Motor neuron (in vitro differentiated cells): ENCODE data around the gene NCOA5. TPM values are rescaled to one million over a fixed set of nuclear protein-coding genes. Genes with fewer than 3 reads are reported as not detected.

ENCODE experiments used
- ATAC-seq, 8 experiments: fragments of 200-7000 bp; cut with Tn5 transposase; replicated peaks in 6 of 8; 2 replicates each; pipeline ENCODE4 v1.8.0; 2021; ENCODE audit warnings: mild to moderate bottlenecking in 8 of 8, moderate library complexity in 8 of 8
- H3K27ac ChIP-seq, 2 donors: fragments of 250-450 bp; sonication (Bioruptor Pico); 2 replicates each; pipeline ENCODE4 v1.9.0; 2021; ENCODE audit warnings: antibody characterized with exemption in 2 of 2, mild to moderate bottlenecking in 2 of 2, moderate library complexity in 1 of 2
- H3K4me1 ChIP-seq, 2 donors: fragments of 250-450 bp; sonication (Bioruptor Pico); replicated peaks in 1 of 2; 2 replicates each; pipeline ENCODE4 v1.6.1; 2021; ENCODE audit warnings: antibody characterized with exemption in 2 of 2, mild to moderate bottlenecking in 2 of 2, moderate library complexity in 1 of 2
- H3K4me3 ChIP-seq, 5 donors: fragments of 250-450 bp; sonication (Bioruptor Pico); 2 replicates each; pipeline ENCODE4 v1.9.0; 2021; ENCODE audit warnings: antibody characterized with exemption in 5 of 5, mild to moderate bottlenecking in 5 of 5, moderate library complexity in 4 of 5
- WGBS, 10 experiments: fragments of 450-650 bp; shearing (Covaris generic); methylation state at CpG; one replicate each; pipeline ENCODE4 v1.0.0; 2022; 5-methylcytosine and 5-hydroxymethylcytosine counted together
- in situ Hi-C, 9 experiments: fragments of 400-800 bp; cut with MboI; loops; one replicate each; pipeline ENCODE4 v1.15.0; 2021; ENCODE audit warnings: low sequenced_read_pairs in 9 of 9, low pct_unique_long_range_greater_than_20kb in 2 of 9; ENCODE audit not compliant: unreplicated experiment in 9 of 9
- total RNA-seq, 8 experiments: library from RNA; unstranded; fragments of 300-600 nt; gene quantifications; 2 replicates each; pipeline versions ENCODE4 v1.2.3 to v1.2.4, GENCODE V29; 2022

NCOA5 gene
- 10 to 100 TPM; 11.9 to 44.1 (median 18.3) TPM for total RNA-seq

DNA sequence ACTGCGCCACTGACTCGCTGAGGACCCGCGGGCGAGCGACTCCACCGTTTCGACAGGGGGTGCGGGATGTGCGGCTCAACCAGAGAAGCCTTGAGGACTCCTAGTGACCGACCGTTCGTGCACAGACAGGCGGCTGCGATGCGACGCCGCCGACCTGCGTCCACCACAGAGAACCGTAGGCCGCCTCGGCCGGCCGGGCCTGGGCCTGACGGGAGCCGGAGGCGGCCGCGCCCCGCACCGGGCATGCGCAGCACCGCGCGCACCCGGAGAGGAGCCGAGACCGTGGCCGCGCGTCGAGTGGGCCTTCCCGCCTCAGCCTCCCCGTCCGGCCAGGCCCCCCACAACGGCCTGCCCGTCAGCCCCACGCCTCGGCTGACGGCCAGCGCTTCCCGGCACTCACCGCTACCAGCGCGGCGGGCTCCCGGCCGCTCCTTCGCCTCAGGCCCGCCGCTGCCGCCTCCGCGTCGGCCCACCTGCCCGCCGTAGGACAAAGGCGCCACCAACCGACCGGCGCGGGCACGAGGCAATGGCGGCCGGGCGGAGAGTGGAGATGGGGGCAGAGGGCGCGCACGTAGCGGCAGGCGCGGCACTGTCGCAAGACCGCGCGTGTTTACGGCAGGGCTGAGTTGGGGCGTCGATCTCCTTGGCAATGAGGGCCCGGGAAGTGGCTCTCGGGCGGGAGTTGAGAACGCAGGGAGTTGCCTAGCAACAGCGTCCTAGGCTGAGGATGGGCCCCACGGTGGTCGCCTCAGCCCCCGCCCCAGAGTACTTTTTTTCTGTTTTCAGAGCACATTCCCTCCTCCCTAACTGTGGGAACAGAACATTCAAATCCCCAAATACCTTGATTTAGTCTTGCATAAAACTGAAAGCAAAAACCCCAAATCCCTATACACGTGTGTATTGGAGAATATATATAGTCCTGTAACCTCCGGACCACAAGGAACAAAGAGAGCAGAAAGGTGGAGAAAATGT is at the start of gene NCOA5:
NCOA5 (minus strand) TSS at position 546 of the 972 bp plus-strand sequence. CDS start 10,538 bp downstream, outside the sequence.
- 0 to 3% (median 1%) methylated on average over 1 to 23 of the region's 100 CpGs; no CpG with 5 or more reads in 4 of the 10 experiments for WGBS, 10 experiments
- in situ Hi-C loops = no loop called here
- ATAC-seq = peak; percentile 88 to 91 (median 88)

DNA sequence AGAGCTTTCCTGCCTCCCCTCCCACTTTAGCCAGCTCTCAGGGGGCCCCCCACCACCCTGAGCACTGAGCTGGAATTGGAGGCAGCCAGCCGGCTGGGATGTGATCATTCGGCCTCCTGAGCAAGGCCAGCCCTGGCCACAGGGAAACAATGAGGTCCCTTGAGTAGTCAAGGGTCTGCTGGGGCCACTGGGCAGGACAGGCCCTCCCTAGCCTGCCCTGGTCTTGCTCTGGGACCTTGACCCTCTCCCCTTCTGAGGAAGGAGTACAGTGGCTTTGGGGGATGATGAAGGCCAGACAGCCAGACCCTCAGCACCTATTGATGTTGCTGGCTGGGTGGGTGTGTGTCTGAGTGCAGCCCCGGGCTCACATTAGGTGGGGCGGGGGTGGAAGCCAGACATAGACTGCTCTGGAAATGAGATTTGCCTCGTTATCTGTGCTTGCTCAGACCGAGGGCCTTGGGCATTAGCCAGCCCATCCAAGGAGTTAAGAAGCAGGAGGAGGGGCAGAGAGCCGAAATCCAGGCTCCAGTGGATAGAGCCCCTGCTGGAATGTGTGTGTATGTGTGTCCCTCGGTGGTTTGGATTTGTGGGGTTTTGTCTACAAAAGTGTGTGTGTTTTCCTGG is 49.6 kb upstream of the NCOA5 start:
- Histone ChIP-seq H3K4me1 (peaks cover 45 to 56% of the 10 kb centered on the region in 2 donors), H3K27ac (no peak overlapping the region), H3K4me3 (no peak overlapping the region)
- in situ Hi-C loops = loop anchor here in 7 of 9 experiments (10.0 to 25.0 kb wide), 5 partner anchors 173 to 548 kb away; partner anchors contain the start of genes CDH22 (in 4 of the 7) and TP53RK (in 1 of the 7)
- WGBS, 10 experiments = 20 to 80% (median 40%) methylated on average over 1 to 2 of the region's 8 CpGs; no CpG with 5 or more reads in 5 of the 10 experiments
- ATAC-seq = peak in 2 of 8 experiments; percentile 3 to 48

More for the DNA sequence above, at the start of gene NCOA5:
- Histone ChIP-seq H3K4me1 (peaks cover 12 to 18% of the 10 kb centered on the region in 2 donors), H3K27ac (peak within 1 kb of the TSS; percentile 98 to 99), H3K4me3 (peak within 1 kb of the TSS; percentile 53 to 88 (median 63))

- in situ Hi-C loops = loop anchor here in 7 of 9 experiments (10.0 to 25.0 kb wide), 5 partner anchors 174 to 549 kb away; partner anchors contain the start of genes CDH22 (in 4 of the 7) and TP53RK (in 1 of the 7)
- H3K4me1 ChIP-seq = peaks cover 45 to 56% of the 10 kb centered on the region in 2 donors
- WGBS, 10 experiments = 43 to 100% (median 88%) methylated on average over 1 to 5 of the region's 5 CpGs; no CpG with 5 or more reads in 4 of the 10 experiments
Observed at GRCh38 chr20:46137816-46138215, 48.1 kb upstream of the NCOA5 start.

GRCh38 chr20:46135856-46136633 is 46.3 kb upstream of the NCOA5 start:
- H3K4me3 ChIP-seq = no peak overlapping the region
- ATAC-seq = peak; percentile 6 to 81 (median 70)
- 11 to 30% (median 20%) methylated on average over 2 to 3 of the region's 12 CpGs; no CpG with 5 or more reads in 7 of the 10 experiments for WGBS, 10 experiments
- peaks cover 32 to 45% of the 10 kb centered on the region in 2 donors for H3K4me1 ChIP-seq
- no peak overlapping the region for H3K27ac ChIP-seq
- in situ Hi-C loops = loop anchor here in 7 of 9 experiments (10.0 to 25.0 kb wide), 5 partner anchors 176 to 551 kb away; partner anchors contain the start of genes CDH22 (in 4 of the 7) and TP53RK (in 1 of the 7)

More at GRCh38 chr20:46137816-46138215, 48.1 kb upstream of the NCOA5 start:
- H3K4me3 ChIP-seq = no peak overlapping the region
- H3K27ac ChIP-seq = no peak overlapping the region
- peak in 2 of 8 experiments; percentile 9 to 11 for ATAC-seq

GRCh38 chr20:46134716-46135115 is 45.0 kb upstream of the NCOA5 start:
- in situ Hi-C loops = loop anchor here in 7 of 9 experiments (10.0 to 25.0 kb wide), 5 partner anchors 178 to 553 kb away; partner anchors contain the start of genes CDH22 (in 4 of the 7) and TP53RK (in 1 of the 7)
- 65 to 95% (median 80%) methylated on average over 1 to 5 of the region's 7 CpGs; no CpG with 5 or more reads in 3 of the 10 experiments for WGBS, 10 experiments
- peak in 2 of 8 experiments; percentile 11 to 19 for ATAC-seq
- Histone ChIP-seq H3K27ac (no peak overlapping the region), H3K4me3 (no peak overlapping the region), H3K4me1 (peaks cover 34 to 46% of the 10 kb centered on the region in 2 donors)

DNA sequence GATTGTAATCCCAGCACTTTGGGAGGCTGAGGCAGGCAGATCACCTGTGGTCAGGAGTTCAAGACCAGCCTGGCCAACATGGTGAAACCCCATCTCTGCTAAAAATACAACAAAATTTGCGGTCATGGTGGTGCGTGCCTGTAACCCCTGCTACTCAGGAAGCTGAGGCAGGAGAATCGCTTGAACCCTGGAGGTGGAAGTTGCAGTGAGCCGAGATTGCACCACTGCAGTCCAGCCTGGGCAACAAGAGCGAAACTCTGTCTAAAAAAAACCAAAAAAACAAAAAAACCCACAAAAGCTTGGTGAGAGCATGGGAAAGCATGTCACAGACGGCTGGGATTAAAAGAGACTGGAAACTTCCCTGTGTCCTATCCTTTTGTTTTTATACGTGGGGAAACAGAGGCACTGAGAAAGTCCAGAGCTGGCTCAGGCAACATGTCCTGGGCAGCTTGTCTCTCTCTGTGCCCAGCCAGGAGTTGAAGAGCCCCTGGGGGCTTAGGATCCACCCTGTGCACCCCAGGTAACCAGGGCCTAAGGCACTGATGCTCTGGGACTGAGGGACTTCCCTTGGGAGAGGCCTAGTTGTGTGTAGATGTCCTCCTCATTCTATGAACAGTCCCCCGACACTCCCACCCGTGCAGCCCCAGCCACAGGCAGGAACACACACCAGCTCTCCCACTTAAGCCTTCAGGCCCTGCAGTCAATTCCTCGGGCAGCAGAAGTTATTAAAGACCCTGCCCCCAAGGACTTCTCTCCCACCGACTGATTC is 44.3 kb upstream of the NCOA5 start:
- peaks cover 30 to 43% of the 10 kb centered on the region in 2 donors for H3K4me1 ChIP-seq
- no peak for ATAC-seq
- WGBS, 10 experiments = 62 to 100% (median 80%) methylated on average over 1 to 6 of the region's 11 CpGs; no CpG with 5 or more reads in 1 of the 10 experiments
- no peak overlapping the region for H3K4me3 ChIP-seq
- H3K27ac ChIP-seq = no peak overlapping the region
- in situ Hi-C loops = loop anchor here in 7 of 9 experiments (10.0 to 25.0 kb wide), 5 partner anchors 178 to 553 kb away; partner anchors contain the start of genes CDH22 (in 4 of the 7) and TP53RK (in 1 of the 7)

GRCh38 chr20:46132705-46133120 is 43.0 kb upstream of the NCOA5 start:
- H3K27ac ChIP-seq = no peak overlapping the region
- 0 to 100% (median 14%) methylated on average over 1 to 6 of the region's 17 CpGs; no CpG with 5 or more reads in 3 of the 10 experiments for WGBS, 10 experiments
- H3K4me3 ChIP-seq = no peak overlapping the region
- in situ Hi-C loops = loop anchor here in 7 of 9 experiments (10.0 to 25.0 kb wide), 5 partner anchors 180 to 555 kb away; partner anchors contain the start of genes CDH22 (in 4 of the 7) and TP53RK (in 1 of the 7)
- peak; percentile 77 to 87 (median 81) for ATAC-seq
- peaks cover 20 to 33% of the 10 kb centered on the region in 2 donors for H3K4me1 ChIP-seq

DNA sequence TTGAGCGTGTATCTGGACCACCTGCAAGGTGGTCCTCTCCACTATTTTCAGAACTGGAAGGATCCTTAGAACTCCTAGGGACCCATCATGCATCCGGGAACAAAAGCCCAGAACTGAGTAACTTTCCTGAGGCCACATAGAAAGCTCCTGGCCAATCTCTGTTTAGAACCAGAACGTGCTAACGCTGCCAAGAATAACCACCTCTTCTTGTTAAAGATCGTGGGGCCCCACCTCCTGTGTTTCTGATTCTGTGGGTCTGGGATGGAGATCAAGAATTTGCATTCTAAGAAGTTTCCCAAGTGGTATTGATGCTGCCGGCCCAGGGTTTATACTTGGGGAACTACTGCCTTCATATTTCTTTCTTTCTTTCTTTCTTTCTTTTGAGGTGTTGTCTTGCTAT is 41.6 kb upstream of the NCOA5 start:
- Histone ChIP-seq H3K4me1 (peaks cover 18 to 20% of the 10 kb centered on the region in 2 donors), H3K27ac (no peak overlapping the region), H3K4me3 (no peak overlapping the region)
- in situ Hi-C loops = loop anchor here in 7 of 9 experiments (10.0 to 25.0 kb wide), 5 partner anchors 181 to 556 kb away; partner anchors contain the start of genes CDH22 (in 4 of the 7) and TP53RK (in 1 of the 7)
- 12 to 80% (median 71%) methylated on average over 1 to 4 of the region's 6 CpGs; no CpG with 5 or more reads in 3 of the 10 experiments for WGBS, 10 experiments
- ATAC-seq = no peak

DNA sequence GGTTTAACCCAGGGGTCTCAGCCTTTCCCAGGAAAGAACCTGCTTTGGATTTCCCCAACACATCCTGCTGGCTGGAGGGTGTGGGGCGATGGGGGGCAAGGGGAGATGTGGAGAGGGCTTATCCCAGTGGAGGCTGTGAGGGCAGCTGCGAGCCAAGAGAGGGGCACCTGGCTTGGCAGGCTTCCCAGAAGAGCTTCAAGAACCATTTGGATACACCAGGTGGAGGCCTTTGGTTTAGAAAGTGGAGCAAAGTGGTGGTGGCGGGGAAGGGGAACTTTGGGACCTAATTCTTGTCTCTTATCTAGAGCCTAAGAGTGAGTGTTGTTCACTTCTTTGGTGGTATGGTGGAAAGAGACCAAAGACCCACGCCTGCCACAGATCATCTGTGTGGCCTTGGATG is 40.8 kb upstream of the NCOA5 start:
- ATAC-seq = no peak
- Histone ChIP-seq H3K4me1 (peaks cover 15% of the 10 kb centered on the region in 2 donors), H3K27ac (no peak overlapping the region), H3K4me3 (no peak overlapping the region)
- 80 to 100% (median 86%) methylated on average over 1 to 2 of the region's 4 CpGs; no CpG with 5 or more reads in 7 of the 10 experiments for WGBS, 10 experiments
- in situ Hi-C loops = loop anchor here in 7 of 9 experiments (10.0 to 25.0 kb wide), 5 partner anchors 182 to 557 kb away; partner anchors contain the start of genes CDH22 (in 4 of the 7) and TP53RK (in 1 of the 7)

DNA sequence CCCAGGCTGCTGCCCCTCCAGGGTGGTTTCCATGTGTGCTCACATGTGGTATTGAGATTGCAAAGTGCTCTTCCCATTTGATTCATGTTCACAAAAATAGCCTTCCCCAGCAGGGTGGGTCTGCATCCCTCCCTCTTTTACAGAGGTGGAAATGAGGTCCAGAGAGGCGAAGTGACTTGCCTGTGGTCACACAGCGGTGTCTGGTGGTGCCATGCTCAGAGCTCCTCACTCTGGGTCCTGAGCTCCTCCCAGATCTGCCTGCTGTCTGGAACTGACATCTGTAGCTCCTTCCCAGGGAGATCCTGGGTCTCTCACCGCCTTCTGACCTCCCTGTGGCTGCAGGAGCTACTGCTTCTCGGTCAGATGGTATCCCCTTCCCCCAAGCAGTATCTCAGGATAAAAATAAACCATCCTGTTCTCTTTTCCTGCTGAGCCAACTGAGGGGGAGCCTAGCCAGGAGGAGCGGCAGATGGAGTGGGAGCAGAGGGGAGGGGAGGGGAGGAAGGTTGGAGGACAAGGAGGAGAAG is 40.3 kb upstream of the NCOA5 start:
- no peak overlapping the region for H3K4me3 ChIP-seq
- WGBS, 10 experiments = 0 to 60% (median 10%) methylated on average over 1 of the region's 5 CpGs; no CpG with 5 or more reads in 6 of the 10 experiments
- H3K4me1 ChIP-seq = peaks cover 15 to 16% of the 10 kb centered on the region in 2 donors
- in situ Hi-C loops = loop anchor here in 7 of 9 experiments (10.0 to 25.0 kb wide), 5 partner anchors 182 to 557 kb away; partner anchors contain the start of genes CDH22 (in 4 of the 7) and TP53RK (in 1 of the 7)
- no peak overlapping the region for H3K27ac ChIP-seq
- ATAC-seq = peak in 6 of 8 experiments; percentile 24 to 58 (median 40)
